HG02759 (cell line): ENCODE results near the gene KRI1.
A peak's percentile ranks its signal among the peaks of the same experiment; 100 is the strongest.

Experiments used
- ATAC-seq: cut with Tn5 transposase; IDR thresholded peaks from one replicate; pipeline ENCODE4 v1.9.1; 2021; ENCODE audit warnings: mild to moderate bottlenecking, moderate library complexity; ENCODE audit not compliant: unreplicated experiment

The KRI1 gene

DNA sequence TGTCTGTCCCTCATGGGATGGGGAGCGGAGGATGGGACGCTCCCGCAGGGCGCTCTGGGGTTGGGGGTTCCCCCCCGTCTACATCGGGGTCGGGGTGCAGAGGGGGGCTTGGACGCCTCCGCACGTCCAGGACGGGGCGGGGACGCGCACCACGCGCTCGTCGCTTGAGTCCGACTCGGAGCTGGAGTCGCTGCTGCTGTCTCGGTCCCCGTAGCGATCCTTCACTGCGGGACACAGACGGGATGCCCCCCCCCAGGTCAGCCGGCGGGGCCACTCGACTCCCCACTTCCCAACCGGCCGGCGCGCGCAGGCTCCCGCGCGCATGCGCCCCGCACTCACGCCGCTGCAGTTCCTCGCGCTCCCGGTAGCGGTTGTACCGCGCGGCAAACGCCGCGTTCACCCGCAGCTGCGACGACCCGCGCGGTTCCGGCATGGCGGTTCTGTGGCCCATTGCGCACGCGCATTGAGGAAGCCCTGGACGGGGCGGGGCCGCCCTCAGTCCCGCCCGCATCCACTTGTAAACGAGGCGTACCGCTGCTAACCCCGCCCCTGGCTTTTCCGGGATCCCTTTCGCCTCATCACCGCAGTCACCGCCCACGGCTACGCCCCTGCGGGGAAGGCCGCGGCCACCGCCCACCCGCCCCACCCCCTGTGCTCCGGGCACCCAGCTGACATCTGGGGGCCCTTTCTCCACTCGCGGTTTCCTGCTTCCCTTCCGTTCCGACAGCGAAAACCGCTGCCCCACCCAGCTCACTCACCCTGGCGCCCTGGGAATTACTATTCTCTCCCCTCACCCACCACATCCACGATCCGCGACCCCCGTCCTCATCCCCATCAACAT, at the start of gene KRI1:
Gene KRI1, minus strand, starts transcription at position 444 of the 841 bp plus-strand sequence. Its CDS starts 11 bp downstream, at position 433.
- ATAC-seq: peak; percentile 55

DNA sequence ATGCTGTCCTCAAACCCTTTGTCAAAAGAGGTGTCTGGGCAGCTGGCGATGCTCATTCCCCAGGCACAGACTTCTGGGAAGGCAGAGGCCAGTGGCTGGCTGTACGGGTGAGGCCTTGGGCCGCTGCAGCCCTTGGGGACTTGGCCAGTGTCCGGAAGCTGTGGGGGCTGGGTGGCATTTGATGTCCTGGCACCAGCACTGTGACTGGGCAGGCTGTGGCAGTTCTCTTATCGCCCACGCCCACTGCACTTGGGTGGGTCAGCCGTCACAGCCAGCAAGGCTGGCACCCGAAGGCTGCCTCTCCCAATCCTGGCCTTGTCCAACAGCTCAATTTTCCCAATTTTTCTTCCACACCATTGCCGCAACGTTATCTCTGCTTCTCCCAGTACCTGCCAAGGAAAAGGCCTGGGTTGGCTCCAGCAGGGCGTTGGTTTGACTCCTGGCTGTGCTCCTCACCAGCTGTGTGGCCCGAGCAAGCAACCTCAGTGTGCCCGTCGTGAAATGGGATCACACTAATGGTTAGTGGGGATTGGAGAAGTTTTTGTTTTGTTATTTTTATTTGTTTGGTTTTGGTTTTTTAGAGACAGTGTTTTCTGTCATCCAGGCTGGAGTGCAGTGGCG, 46.8 kb upstream of the KRI1 start:
- ATAC-seq: no peak

GRCh38 chr19:10611907-10612306, 46.1 kb upstream of the KRI1 start:
- ATAC-seq: no peak

- peak; percentile 13 for ATAC-seq
Measured at GRCh38 chr19:10604460-10604980, 38.7 kb upstream of the KRI1 start.

DNA sequence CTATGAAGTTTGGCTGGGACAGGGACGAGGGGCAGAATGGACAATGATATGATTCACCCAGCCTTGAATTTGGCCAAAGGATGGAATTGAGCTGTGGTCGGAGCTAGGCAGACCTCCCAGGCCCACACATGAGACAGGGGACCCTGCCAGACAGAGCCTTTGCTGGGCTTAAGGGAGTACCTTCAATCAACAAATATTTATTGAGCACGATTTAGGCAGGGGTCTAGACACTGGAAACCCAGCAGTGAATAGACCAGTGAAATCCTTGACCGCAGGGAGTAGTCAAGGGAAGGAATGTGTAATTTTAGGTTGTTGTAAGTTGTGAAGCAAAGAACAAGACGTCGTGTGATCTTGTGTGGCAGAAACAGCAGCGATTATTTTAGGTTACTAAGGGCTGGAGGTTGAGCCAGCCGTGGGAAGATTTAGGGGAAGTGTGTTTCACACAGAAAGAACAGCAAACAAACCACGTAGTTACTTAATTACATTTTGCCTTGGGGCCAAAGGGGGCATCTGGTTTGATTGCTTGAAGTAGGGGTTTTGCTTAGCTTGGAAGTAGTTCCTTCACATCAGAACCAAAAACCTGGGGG, 38.2 kb upstream of the KRI1 start:
- peak; percentile 16 for ATAC-seq

DNA sequence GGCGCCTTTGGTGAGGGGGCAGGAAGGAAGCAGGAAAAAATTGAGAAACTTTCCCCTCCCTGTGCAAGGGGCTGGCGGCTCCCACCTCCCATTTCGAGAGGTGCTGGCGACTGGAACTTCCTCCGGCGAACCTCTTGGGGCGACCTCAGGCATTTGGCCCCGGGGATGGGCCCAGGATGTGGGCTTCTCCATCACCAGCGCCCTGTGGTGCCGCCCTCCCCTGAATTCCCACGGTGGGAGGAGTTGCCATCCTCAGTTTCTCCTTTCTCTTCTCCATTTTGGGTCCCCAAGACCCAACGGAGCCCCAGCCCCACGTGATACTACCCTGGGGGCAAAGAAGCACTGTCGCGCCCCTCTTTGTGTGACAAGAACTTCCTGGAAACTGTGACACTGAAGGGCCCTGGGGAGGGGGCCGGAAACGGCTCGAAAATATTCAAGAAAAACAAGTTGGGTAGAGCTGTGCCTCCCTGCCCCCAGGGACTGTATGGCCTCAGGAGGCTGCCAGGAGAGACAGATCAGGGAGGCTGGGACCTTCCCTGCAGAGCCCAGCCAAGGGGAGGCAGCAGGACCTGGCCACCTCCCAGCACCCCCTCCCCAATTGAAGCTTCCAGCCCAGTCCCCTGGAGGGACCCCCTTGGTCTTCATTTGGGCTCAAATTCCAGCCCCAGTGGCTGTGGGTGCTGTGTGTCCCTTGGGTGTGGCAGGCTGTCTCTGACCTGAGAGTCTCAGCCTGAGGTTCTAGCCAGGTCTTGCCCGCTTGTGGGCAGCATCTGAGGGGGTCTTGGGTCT, 37.5 kb upstream of the KRI1 start:
- ATAC-seq: peak; percentile 45

- ATAC-seq: peak; percentile 65
Measured at GRCh38 chr19:10602330-10603083, 36.7 kb upstream of the KRI1 start.

- ATAC-seq: no peak
Measured at GRCh38 chr19:10601999-10602329, 36.2 kb upstream of the KRI1 start.

DNA sequence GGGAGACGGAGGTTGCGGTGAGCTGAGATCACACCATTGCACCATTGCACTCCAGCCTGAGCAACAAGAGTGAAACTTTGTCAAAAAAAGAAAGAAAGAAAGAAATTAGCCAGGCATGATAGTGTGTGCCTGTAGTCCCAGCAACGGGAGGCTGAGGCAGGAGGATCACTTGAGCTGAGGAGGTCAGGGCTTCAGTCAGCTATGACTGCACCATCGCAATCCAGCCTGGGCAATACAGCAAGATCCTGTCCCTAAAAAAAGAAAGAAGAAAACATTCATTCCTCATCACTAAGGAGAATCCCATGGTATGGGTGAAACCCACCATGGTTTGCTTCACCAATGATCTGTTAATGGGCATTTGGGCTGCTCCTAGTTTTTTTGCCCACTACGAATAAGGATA, 34.3 kb upstream of the KRI1 start:
- ATAC-seq: no peak

- ATAC-seq: peak; percentile 54
Measured at GRCh38 chr19:10593820-10594637, 28.2 kb upstream of the KRI1 start.

- ATAC-seq: no peak
Measured at GRCh38 chr19:10593148-10593547, 27.3 kb upstream of the KRI1 start.

DNA sequence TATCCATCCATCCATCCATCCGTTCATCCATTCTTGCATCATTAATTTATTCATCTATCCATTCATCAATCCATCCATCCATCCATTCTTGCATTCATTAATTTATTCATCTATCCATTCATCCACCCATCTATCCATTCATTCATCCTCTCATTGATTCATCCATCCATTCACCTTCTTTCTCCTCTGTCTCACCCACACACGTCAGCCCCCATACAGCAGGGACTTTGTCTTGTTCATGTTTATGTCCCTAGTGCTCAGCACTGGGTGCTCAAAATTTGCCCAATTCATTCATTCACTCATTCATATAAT, 22.0 kb upstream of the KRI1 start:
- no peak for ATAC-seq

DNA sequence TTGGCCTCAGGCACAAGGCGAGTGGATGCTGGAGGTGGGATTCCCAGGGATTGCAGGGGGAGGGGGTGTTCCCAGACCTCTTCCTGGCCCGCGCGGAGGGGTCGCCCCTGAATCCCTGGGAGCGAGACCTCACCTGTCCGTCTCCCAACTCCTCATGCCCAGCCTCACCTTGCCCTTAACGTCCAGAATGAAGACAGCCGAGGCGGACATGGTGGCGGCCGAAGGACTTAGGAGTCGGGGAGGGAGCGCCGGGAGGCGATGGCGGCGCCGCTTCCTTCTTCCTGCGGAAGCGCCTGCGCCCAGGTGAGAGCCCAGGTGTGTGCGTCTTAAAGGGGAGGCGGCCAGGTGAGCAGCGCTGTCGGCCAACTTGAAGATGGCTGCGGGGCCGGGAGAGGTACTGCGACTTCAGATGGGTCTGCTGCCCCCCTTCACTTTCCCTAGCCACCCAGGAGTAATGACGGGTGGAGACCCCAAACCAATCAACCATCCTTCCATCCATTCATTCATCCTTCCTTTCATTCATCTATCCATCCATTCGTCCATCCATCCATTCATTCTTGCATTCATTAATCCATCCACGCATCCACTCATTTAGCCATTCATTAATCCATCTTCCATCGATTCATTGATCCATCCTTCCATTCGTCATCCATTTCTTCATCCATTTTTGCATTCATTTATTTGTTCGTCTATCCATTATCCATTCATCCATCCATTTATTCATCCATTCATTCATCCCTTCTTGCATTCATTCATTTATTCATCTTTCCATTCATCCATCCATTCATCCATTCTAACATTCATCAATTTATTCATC, 21.4 kb upstream of the KRI1 start, which contains the start of gene AP1M2:
Gene AP1M2, minus strand, starts transcription at position 291 of the 817 bp plus-strand sequence. Its CDS starts 81 bp downstream, at position 210.
- ATAC-seq: no peak

- ATAC-seq: no peak
Measured at GRCh38 chr19:10586396-10586795, 20.6 kb upstream of the KRI1 start.

DNA sequence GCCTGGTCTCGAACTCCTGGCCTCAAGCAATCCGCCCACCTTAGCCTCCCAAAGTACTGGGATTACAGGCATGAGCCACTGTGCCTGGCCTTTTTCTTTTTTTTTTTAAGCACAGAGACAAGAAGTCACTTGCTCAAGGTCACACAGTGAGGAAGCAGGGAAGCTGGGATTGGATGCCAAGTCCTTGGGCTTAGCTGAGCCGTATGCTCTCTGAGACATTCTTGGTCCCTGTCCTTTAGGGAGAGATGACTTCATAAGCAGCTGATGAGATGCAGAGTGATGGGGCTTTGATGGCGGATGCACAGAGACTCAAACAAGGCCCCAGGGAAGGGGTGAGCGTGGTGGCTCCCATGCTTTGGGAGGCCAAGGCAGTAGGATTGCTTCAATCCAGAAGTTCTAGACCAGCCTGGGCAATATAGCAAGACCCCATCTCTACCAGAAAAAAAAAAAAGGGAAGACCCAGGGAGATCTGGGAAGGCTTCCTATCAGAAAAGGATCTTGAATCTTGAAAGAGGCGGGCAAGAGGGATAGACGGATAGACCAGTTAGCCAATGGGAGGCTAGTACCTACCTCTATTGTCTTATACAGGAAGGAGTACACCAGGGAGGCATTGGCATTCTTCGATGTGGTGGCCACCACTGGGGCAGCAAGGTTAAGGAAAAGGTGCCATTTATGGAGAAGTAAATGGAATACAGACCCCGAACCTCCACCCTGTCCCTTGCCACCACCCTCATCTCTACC, 17.4 kb upstream of the KRI1 start:
- no peak for ATAC-seq

GRCh38 chr19:10582091-10582490, 16.3 kb upstream of the KRI1 start:
- no peak for ATAC-seq

DNA sequence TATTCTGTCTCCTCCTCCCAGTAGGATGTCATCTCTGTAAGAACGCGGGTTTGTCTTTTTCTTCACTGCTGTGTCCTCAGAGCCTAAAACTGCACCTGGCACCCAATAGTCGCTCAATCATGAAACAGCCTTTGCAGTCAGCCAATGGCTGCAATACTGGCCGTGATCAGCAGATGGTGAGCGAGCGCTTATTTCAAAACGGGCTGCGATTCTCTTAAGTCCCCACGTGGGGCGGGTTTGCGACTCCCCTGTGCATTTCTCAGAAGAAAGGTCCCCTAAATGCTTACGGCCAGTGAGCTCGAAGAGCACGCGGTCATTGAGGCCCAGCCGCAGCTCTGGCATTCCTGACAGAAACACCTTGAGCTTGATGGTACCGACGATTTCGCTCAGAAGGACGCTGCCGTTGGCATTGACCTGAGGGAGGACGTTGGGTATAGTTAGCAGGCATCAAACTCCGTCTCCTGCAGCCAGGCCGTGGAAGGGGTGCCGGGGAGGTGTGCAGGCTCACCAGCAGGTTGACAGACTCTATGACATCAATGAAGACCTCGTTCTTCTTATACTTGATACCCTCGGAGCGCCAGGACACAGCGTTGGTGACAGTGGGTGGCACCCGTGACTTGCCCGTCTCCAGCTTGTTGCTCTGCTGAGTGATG, 15.3 kb upstream of the KRI1 start:
- ATAC-seq: no peak

DNA sequence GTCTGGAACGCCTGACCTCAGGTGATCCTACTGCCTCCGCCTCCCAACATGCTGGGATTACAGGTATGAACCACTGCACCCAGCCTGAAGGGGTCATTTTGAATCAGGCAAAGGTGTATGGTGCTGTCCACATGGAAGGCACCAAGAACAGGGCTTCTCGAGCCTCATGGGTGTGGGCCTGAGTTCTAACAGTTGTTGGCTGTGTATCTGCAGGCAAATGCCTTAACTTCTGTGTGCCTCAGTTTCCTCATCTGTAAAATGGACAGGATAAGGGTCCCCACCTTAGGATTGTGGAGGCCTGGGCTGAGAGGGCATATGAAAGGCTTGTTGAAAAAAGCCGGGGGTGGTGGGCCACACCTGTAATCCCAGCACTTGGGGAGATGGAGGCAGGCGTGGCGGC, 12.1 kb upstream of the KRI1 start:
- ATAC-seq: no peak
